GM10266 (cell line): ENCODE measurements around the gene ECE1.

ENCODE experiments used
- DNase-seq: peaks from one replicate; pipeline ENCODE4 v3.0.0; 2012; ENCODE audit errors: extremely low spot score
- CTCF ChIP-seq: IDR thresholded peaks from 2 replicates; pipeline ENCODE4 v1.5.1; 2012; ENCODE audit warnings: mild to moderate bottlenecking, low read depth; ENCODE audit not compliant: control insufficient read depth, insufficient read depth; ENCODE audit errors: missing control alignments

Gene ECE1

GRCh38 chr1:21270086-21270689 lies 20.1 kb downstream of the ECE1 start:
- peak; percentile 98 for TF ChIP-seq CTCF
- DNase-seq, result peak; percentile 84

- DNase-seq, result no peak
- TF ChIP-seq CTCF, result no peak
These were observed 20.7 kb downstream of the ECE1 start for GRCh38 chr1:21269461-21270085.

- TF ChIP-seq CTCF, result no peak
- no peak for DNase-seq
These were observed 21.7 kb downstream of the ECE1 start for GRCh38 chr1:21268281-21269239.

- no peak for DNase-seq
- TF ChIP-seq CTCF, result no peak
These were observed 22.8 kb downstream of the ECE1 start for GRCh38 chr1:21267191-21268077.

- DNase-seq, result no peak
- no peak for TF ChIP-seq CTCF
These were observed 24.0 kb downstream of the ECE1 start for GRCh38 chr1:21266119-21266774.

- no peak for DNase-seq
- no peak for TF ChIP-seq CTCF
These were observed 24.6 kb downstream of the ECE1 start for GRCh38 chr1:21265644-21266043.
